GM19463 (cell line): ENCODE data around the gene MSI2.

ENCODE experiments used
- ATAC-seq: cut with Tn5 transposase; IDR thresholded peaks from one replicate; pipeline ENCODE4 v1.9.1; 2021; ENCODE audit warnings: mild to moderate bottlenecking, moderate library complexity; ENCODE audit not compliant: unreplicated experiment

The MSI2 gene

GRCh38 chr17:57338257-57338914, 82.1 kb downstream of the MSI2 start:
- peak; percentile 82 for ATAC-seq

DNA sequence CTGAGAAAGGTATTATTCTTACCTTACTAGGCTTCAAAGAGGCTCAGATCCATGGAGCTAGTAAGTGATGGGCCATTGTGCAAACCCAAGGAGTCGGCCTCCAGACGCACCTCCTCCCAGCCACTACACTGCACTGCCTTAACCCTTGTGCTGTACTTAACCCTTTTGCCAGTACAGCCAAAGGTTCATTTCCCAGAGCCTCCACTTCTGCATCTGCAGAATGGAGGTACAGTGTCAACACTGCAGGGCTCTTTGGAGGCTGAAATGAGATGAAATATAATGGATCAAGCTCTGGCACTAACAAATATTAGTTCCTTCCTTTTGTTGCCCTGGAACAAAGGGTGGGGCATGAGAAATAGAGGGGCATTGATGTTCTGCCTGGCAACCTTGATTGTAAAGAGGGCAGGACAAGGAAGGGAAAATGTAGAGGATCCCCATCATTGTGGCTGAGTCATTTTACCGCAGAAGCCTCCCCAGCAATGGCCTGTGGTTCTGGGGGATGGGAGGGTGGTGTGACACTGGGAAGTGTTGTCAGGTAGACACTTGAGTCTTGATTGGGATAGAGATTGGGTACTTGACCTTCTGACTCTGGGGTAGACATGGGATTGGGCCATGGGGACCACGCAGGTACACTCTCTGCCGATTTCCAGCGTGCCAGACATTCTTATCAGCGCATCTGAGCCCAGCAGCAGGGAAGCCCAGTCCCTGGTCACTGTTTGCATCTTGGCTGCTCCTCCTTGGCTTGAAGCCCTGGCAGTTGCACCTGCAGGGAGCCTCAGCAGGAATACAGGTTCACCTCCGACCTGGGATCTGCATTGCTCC, 84.0 kb downstream of the MSI2 start:
- ATAC-seq = no peak

DNA sequence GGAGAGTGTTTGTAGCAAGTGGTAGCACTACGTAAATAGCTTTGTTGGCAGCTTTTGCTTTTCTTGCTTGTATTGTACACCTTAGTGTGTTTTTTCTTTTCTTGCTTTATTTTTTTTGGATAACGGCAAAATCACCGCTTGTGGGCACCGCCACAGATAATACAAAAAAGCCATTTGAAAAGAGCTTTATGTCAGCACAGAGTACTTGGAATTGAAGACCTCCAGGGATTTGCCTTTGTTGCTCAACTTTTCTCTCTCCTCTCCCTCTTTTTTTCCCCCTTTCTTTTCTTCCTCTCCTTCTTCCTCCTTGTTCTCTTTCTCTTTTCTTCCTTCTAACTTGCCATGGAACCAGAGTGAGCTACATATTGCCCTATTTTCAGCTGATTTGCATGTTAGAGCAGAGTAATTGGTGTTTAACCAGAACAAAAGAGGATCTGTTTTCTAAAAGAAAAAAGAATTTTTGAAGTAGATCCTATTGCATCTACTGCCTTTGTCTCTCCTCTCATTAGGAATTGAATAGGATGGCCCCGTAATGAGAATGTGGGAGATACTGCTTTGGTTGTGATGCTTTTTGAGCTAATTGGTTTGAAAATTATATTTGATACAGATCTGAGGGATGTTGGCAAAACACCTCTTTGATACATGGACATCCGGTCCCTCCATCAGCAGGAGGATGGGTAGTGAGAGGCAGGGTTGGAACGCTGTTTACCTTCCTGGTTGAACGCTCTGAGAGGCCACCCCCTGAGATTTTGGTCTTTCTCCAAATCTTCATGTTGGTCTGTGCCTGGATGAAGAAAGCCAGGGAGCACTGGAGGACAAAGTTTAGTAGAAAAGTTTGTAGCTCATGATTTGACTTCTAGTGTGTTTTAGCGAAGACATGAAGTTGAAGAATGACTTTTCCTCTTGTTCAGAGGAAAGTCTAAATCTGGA, 85.6 kb downstream of the MSI2 start:
- ATAC-seq = no peak

- no peak for ATAC-seq
Observed at GRCh38 chr17:57342963-57343589, 86.8 kb downstream of the MSI2 start.

- ATAC-seq = no peak
Observed at GRCh38 chr17:57343717-57344116, 87.4 kb downstream of the MSI2 start.

DNA sequence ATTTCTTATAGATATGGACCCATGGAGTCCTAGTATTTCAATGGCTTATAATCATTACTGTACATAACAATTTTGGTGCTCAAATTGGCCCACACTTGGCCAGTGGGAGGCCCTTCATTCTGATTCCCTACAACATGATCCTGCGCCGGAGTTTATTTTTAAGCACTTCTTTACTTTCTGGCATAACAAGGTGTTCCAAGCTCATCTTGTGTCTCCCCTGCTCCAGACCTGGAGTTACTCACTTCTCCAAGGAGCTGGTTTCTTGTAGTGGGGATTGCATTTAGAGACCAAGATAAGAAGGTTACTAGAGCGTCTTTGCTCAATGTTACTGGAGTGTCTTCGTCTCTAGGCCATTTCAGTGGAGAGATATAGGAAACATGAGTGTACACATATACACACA, 87.9 kb downstream of the MSI2 start:
- no peak for ATAC-seq

GRCh38 chr17:57349541-57350247, 93.4 kb downstream of the MSI2 start:
- ATAC-seq = no peak

GRCh38 chr17:57350266-57350665, 93.9 kb downstream of the MSI2 start:
- no peak for ATAC-seq

DNA sequence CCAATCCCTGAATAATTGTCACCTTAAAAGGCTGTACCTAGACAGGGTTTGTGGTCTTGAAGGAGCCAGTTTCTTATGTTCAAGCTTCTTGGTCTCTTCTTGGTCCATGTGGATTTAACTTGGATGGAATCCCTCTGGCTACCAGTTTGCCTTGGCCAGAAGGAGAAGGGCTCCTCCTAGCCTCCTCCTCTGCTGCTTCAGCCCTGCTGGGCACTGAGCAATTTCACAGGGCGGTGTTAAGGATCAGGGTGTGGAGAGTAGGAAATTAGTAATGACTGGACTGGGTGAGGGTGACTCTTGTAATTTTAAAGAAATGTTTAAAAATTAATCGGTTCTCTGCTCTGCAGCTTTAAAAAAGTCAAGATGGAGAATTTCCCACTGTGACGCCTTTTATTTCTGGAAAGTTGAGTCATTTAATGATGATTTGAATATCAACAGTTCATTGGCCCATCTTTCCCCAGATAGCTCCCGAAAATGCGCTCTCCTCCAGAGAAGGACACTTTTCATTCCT, 96.4 kb downstream of the MSI2 start:
- ATAC-seq = no peak

DNA sequence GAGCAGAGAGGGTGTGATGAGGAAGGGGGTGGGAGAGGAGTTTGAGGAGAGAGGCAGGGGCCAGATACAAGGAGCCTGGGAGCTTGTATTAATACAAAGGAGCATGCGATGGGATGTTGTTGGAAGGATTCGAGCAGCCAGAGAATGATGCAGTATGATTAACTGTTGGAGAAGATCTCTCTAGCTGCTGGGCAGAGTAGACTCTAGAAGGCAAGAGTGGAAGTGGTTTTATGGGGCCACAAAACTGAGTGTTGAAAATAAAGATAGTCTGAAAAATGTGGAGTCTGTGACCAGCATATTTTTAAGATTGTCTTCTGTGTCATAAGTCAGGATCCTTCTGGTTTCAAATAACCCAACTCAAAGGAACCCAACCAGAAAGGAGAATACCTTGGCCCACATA, 98.3 kb downstream of the MSI2 start:
- ATAC-seq = no peak

DNA sequence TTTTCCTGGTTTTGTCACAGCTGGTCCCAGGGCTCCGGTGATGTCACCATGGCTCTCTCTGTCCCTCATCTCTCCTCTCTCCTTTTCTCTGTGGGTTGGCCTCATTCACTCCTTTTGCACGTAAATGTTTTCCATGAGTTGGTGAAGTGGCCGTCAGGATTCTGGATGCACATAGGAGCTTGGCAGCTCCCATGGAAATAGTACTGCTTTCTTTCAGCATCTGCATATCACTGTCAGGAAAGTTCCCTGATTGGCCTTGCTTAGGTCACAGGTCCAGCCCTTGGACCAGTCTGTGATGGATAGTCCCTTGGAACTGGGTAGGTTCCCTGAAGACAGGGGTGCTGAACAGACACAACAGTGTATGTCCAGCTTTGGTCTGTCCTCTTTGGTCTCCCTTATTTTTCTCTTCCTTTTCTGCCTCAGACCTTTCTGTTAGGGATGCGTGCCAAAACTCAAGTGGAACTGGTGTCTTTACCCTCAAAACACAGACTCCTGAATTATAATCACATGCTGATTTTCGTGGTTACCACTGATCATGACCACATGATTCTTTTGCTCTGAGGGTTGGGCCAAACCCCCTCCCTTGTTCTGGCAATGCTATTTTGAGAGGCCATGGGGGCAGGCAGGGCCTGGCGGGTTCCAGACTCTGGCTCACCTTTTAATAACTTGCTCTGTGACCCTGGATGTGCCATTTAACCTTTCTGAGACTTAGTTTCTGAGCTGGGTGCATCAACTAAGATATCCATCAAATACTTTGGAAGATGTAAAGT, 99.0 kb downstream of the MSI2 start:
- ATAC-seq = no peak

- ATAC-seq = no peak
Observed at GRCh38 chr17:57356153-57356718, 99.9 kb downstream of the MSI2 start.

GRCh38 chr17:57356719-57357391, 100.5 kb downstream of the MSI2 start:
- no peak for ATAC-seq

DNA sequence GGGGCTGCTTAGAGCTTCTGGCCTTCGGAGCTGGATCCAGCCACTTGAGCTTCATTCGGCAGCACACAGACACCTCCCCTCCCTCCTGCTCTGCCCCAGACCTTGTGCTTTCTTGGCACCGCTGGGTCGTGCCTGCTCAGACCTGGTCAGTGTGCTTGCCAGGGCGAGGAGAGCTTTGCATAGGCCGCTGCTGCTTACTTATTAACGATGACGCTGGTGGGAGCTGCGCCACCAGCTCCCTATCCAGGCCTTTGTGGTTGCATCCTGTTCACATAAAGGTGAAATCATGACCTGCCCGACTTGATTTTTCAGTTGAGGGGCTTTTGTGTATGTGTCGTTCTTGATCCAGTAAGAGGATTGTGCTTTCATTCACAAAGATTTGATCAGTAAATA, 101.1 kb downstream of the MSI2 start:
- ATAC-seq = peak; percentile 57

DNA sequence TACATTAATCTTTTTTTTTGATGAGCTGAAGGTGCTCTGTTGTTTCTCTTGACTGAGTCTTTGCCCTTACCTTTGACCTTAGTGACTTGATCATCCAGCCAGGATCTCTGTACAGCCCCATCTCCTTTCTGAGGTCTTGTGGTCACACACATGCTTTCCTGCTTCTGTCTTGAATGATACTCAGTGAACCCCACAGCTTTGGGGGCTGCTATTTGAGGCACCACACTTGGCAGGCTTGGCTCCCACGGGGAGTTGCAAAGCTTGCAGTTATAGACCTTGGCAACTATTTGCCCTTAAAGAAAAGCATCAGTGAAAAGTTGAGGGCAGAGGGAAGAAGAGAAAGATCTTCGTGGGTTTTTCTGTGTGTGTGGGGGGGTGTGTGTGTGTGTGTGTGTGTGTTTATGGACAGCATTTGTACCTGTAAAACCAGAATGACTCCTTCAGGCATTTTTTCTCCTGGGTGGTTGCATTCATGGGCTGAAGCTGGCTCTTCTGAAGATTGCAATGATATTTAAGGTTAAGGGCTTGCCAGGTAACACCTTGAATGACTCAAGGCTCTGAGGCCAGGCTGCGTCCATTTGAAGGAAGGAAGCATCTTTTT, 101.6 kb downstream of the MSI2 start:
- ATAC-seq = peak; percentile 59

- no peak for ATAC-seq
Observed at GRCh38 chr17:57360266-57360665, 103.9 kb downstream of the MSI2 start.

- no peak for ATAC-seq
Observed at GRCh38 chr17:57362797-57363556, 106.7 kb downstream of the MSI2 start.
